NB4 (cell line): Measurements from ENCODE around the gene ALG5.

Experiments
- DNase-seq: peaks from one replicate; pipeline ENCODE4 v3.0.0; 2010; ENCODE audit warnings: low read depth
- H3K4me3 ChIP-seq: one replicate; pipeline ENCODE4 v1.5.1; 2011; ENCODE audit warnings: mild to moderate bottlenecking, low read depth, low read length, moderate library complexity
- MAX ChIP-seq: IDR thresholded peaks from 2 replicates; pipeline ENCODE4 v1.6.1; 2011; ENCODE audit warnings: low read depth, low read length
- MYC ChIP-seq: IDR thresholded peaks from 2 replicates; pipeline ENCODE4 v1.6.1; 2011; ENCODE audit warnings: low read depth, low read length
- POLR2A ChIP-seq: IDR thresholded peaks from 2 replicates; pipeline ENCODE4 v1.6.1; 2011; ENCODE audit warnings: mild to moderate bottlenecking; ENCODE audit not compliant: insufficient read length; ENCODE audit errors: extremely low read depth
- TF ChIP-seq, protein P1 (sequence below): IDR thresholded peaks from one replicate; pipeline ENCODE4 v1.5.1; 2012; ENCODE audit warnings: low read depth, low read length

Gene ALG5

DNA sequence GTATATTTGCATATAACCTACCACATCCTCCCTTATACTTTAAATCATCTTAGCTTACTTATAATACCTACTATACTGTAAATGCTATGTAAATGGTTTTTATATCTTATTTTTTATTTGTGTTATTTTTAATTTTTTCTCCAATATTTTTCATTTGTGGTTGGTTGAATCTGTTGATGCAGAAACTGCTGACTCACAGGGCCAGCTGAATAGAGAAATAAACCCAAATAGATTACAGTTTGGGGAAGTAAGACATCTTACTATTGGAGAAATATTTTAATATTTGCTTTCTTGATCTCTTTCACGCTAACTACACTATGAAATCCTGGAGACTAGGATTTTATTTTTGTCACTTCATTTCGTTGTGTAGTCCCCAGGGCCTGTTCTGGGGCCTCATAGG is 86.2 kb downstream of the ALG5 start:
- no peak for DNase-seq
- no peak for TF ChIP-seq POLR2A
- no peak overlapping the region for H3K4me3 ChIP-seq

DNA sequence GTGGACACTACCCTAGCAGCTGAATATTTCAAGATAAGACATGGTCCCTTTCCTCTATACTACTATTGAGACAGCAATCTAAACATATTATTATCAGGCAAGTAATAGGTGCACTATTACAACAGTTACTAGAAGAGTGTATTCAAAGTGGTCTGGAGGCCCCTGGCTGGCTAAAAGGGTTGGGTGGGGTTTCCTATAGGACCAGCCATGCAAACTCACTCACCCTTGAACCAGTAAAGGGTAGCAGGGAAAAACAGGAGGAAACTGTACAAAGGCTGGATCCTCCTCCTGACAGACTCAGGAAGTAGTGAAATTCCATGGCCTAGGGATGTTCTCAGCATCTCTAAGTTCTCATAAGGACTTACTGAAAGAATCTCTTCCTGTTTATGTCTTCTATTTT is 86.8 kb downstream of the ALG5 start:
- no peak overlapping the region for H3K4me3 ChIP-seq
- DNase-seq: no peak
- TF ChIP-seq MYC (no peak), MAX (no peak), POLR2A (no peak)
- TF ChIP-seq, protein P1, sequence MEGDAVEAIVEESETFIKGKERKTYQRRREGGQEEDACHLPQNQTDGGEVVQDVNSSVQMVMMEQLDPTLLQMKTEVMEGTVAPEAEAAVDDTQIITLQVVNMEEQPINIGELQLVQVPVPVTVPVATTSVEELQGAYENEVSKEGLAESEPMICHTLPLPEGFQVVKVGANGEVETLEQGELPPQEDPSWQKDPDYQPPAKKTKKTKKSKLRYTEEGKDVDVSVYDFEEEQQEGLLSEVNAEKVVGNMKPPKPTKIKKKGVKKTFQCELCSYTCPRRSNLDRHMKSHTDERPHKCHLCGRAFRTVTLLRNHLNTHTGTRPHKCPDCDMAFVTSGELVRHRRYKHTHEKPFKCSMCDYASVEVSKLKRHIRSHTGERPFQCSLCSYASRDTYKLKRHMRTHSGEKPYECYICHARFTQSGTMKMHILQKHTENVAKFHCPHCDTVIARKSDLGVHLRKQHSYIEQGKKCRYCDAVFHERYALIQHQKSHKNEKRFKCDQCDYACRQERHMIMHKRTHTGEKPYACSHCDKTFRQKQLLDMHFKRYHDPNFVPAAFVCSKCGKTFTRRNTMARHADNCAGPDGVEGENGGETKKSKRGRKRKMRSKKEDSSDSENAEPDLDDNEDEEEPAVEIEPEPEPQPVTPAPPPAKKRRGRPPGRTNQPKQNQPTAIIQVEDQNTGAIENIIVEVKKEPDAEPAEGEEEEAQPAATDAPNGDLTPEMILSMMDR: no peak

DNA sequence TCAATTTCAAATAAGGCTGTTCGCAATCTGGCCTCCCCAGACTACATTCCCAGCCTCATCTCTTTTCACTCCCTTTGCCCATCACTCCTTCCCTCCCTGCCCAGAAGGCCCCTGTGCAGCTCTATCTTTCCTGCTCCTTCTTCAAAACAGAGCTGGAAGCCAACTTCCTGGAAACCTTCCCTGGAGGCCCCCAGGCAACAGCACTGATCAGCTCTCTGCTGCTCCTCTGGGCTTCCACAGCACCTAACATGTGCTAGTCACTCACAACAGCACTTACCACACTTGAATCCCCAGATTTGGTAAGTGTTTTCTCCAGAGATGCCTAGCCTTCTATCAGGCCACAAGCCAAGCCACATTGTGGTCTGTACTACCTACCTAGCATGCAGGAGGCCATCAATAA is 88.6 kb downstream of the ALG5 start:
- TF ChIP-seq MYC (no peak), POLR2A (no peak), MAX (no peak)
- TF ChIP-seq, protein P1: no peak
- DNase-seq: no peak
- no peak overlapping the region for H3K4me3 ChIP-seq

GRCh38 chr13:36907821-36908220 is 91.3 kb downstream of the ALG5 start:
- H3K4me3 ChIP-seq: no peak overlapping the region
- TF ChIP-seq MYC (no peak), POLR2A (no peak), MAX (no peak)
- TF ChIP-seq, protein P1: no peak
- no peak for DNase-seq

- TF ChIP-seq POLR2A (no peak), MYC (no peak), MAX (no peak)
- TF ChIP-seq, protein P1: no peak
- no peak overlapping the region for H3K4me3 ChIP-seq
- no peak for DNase-seq
Measured at GRCh38 chr13:36907266-36907665, 91.9 kb downstream of the ALG5 start.

- no peak for DNase-seq
- TF ChIP-seq MYC (no peak), MAX (no peak), POLR2A (no peak)
- TF ChIP-seq, protein P1: no peak
- no peak overlapping the region for H3K4me3 ChIP-seq
Measured at GRCh38 chr13:36905944-36906343, 93.2 kb downstream of the ALG5 start.
